OCI-LY1 (cell line): ENCODE data around the gene EPPIN.

ENCODE experiments used
- H2AFZ ChIP-seq: fragments of 200-600 bp; sonication (generic), shearing (Covaris generic); 2 replicates; pipeline ENCODE4 v1.6.0; 2014; ENCODE audit warnings: antibody characterized with exemption, mild to moderate bottlenecking, low read length
- H3F3A ChIP-seq: fragments of 200-600 bp; sonication (generic), shearing (Covaris generic); 2 replicates; pipeline ENCODE4 v1.6.0; 2014; ENCODE audit warnings: mild to moderate bottlenecking, antibody characterized with exemption, low read length, moderate library complexity; ENCODE audit not compliant: insufficient read depth
- H3K27ac ChIP-seq: fragments of 200-600 bp; sonication (generic); 2 replicates; pipeline ENCODE4 v1.5.1; 2014; ENCODE audit warnings: low read length, mixed run types, mild to moderate bottlenecking, low read depth; ENCODE audit not compliant: poor library complexity, severe bottlenecking
- H3K27me3 ChIP-seq: fragments of 200-600 bp; sonication (generic); 2 replicates; pipeline ENCODE4 v1.6.0; 2014; ENCODE audit warnings: antibody characterized with exemption, mild to moderate bottlenecking, low read length, moderate library complexity; ENCODE audit not compliant: insufficient read depth
- H3K36me3 ChIP-seq: fragments of 200-600 bp; sonication (generic); 2 replicates; pipeline ENCODE4 v1.6.1; 2014; ENCODE audit warnings: mild to moderate bottlenecking, antibody characterized with exemption, low read length, moderate library complexity, mixed read lengths; ENCODE audit not compliant: insufficient read depth
- H3K4me1 ChIP-seq: fragments of 200-600 bp; sonication (generic); 2 replicates; pipeline ENCODE4 v1.5.1; 2014; ENCODE audit warnings: mild to moderate bottlenecking, low read length, moderate library complexity; ENCODE audit not compliant: insufficient read depth, severe bottlenecking
- H3K4me2 ChIP-seq: fragments of 200-600 bp; sonication (generic), shearing (Covaris generic); 2 replicates; pipeline ENCODE4 v1.6.1; 2014; ENCODE audit warnings: low read length
- H3K4me3 ChIP-seq: fragments of 200-600 bp; sonication (generic); 2 replicates; pipeline ENCODE4 v1.5.1; 2014; ENCODE audit warnings: low read length, low read depth, mild to moderate bottlenecking, mixed read lengths; ENCODE audit not compliant: poor library complexity, severe bottlenecking
- H3K79me2 ChIP-seq: fragments of 200-600 bp; shearing (Covaris generic); 2 replicates; pipeline ENCODE4 v1.6.1; 2016; ENCODE audit warnings: mixed run types, low read length, mixed read lengths; ENCODE audit not compliant: insufficient read depth
- H3K9ac ChIP-seq: fragments of 200-600 bp; sonication (generic), shearing (Covaris generic); 2 replicates; pipeline ENCODE4 v1.6.1; 2014; ENCODE audit warnings: mild to moderate bottlenecking, low read length, mixed read lengths
- H3K9me2 ChIP-seq: fragments of 200-600 bp; sonication (generic), shearing (Covaris generic); 2 replicates; pipeline ENCODE4 v1.6.1; 2014; ENCODE audit warnings: low read depth, mild to moderate bottlenecking, low read length, mixed read lengths
- H3K9me3 ChIP-seq: fragments of 200-600 bp; shearing (Covaris generic); 2 replicates; pipeline ENCODE4 v1.6.1; 2014; ENCODE audit warnings: low read length, mixed read lengths
- H4K20me1 ChIP-seq: fragments of 200-600 bp; sonication (generic), shearing (Covaris generic); 2 replicates; pipeline ENCODE4 v1.6.0; 2016; ENCODE audit warnings: mild to moderate bottlenecking, low read length; ENCODE audit not compliant: insufficient read depth
- CTCF ChIP-seq: fragments of 200-600 bp; sonication (generic), shearing (Covaris generic); IDR thresholded peaks from 2 replicates; pipeline ENCODE4 v1.5.1; 2017; ENCODE audit warnings: mild to moderate bottlenecking, antibody characterized with exemption, low read length, moderate library complexity, mixed read lengths
- EZH2 ChIP-seq: fragments of 200-600 bp; sonication (generic), shearing (Covaris generic); IDR thresholded peaks from 2 replicates; pipeline ENCODE4 v1.8.0; 2017; ENCODE audit warnings: borderline replicate concordance, mixed run types, mild to moderate bottlenecking, antibody characterized with exemption, low read length, moderate library complexity, mixed read lengths

The EPPIN gene

GRCh38 chr20:45583502-45583901, 36.3 kb upstream of the EPPIN start:
- Histone ChIP-seq H3K36me3 (no peaks in the 10 kb centered on the region), H2AFZ (no peak overlapping the region), H3K4me3 (no peak overlapping the region), H3K4me1 (no peaks in the 10 kb centered on the region), H3K9me3 (no peaks in the 10 kb centered on the region), H3K27ac (no peak overlapping the region), H4K20me1 (no peaks in the 10 kb centered on the region), H3K9ac (no peak overlapping the region), H3K4me2 (no peak overlapping the region), H3F3A (no peaks in the 10 kb centered on the region), H3K27me3 (no peaks in the 10 kb centered on the region), H3K79me2 (no peaks in the 10 kb centered on the region), H3K9me2 (no peaks in the 10 kb centered on the region)
- TF ChIP-seq CTCF, result no peak
- no peak for TF ChIP-seq EZH2

- Histone ChIP-seq H3K36me3 (no peaks in the 10 kb centered on the region), H3K4me1 (no peaks in the 10 kb centered on the region), H3K4me2 (no peak overlapping the region), H4K20me1 (no peaks in the 10 kb centered on the region), H3K9me2 (no peaks in the 10 kb centered on the region), H3K9me3 (no peaks in the 10 kb centered on the region), H2AFZ (no peak overlapping the region), H3K27me3 (no peaks in the 10 kb centered on the region), H3F3A (no peaks in the 10 kb centered on the region), H3K4me3 (no peak overlapping the region), H3K9ac (no peak overlapping the region), H3K27ac (no peak overlapping the region), H3K79me2 (no peaks in the 10 kb centered on the region)
- TF ChIP-seq EZH2, result no peak
- TF ChIP-seq CTCF, result no peak
Observed at GRCh38 chr20:45581702-45582101, 34.5 kb upstream of the EPPIN start.

GRCh38 chr20:45579184-45579583, 32.0 kb upstream of the EPPIN start, which contains the start of gene WFDC8:
Gene WFDC8, minus strand, starts transcription at chr20:45579284. Its CDS starts 37 bp downstream, at chr20:45579247.
- H3K9me2 ChIP-seq, result no peaks in the 10 kb centered on the region
- no peak within 1 kb of the TSS for H3K4me3 ChIP-seq
- H2AFZ ChIP-seq, result no peak within 1 kb of the TSS
- no peaks in the 10 kb centered on the region for H4K20me1 ChIP-seq
- no peaks in the 10 kb centered on the region for H3F3A ChIP-seq
- no peak within 1 kb of the TSS for H3K4me2 ChIP-seq
- H3K27ac ChIP-seq, result no peak within 1 kb of the TSS
- TF ChIP-seq CTCF, result no peak
- TF ChIP-seq EZH2, result no peak
- no peaks in the 10 kb centered on the region for H3K4me1 ChIP-seq
- H3K9me3 ChIP-seq, result no peaks in the 10 kb centered on the region
- no peaks in the 10 kb centered on the region for H3K27me3 ChIP-seq
- no peaks in the 10 kb centered on the region for H3K36me3 ChIP-seq
- H3K79me2 ChIP-seq, result no peaks in the 10 kb centered on the region
- H3K9ac ChIP-seq, result no peak within 1 kb of the TSS
